NB4 (cell line): ENCODE measurements around the gene GPATCH8.

ENCODE experiments used
- MYC ChIP-seq: IDR thresholded peaks from 2 replicates; pipeline ENCODE4 v1.6.1; 2011; ENCODE audit warnings: low read depth, low read length
- POLR2A ChIP-seq: IDR thresholded peaks from 2 replicates; pipeline ENCODE4 v1.6.1; 2011; ENCODE audit warnings: mild to moderate bottlenecking; ENCODE audit not compliant: insufficient read length; ENCODE audit errors: extremely low read depth
- TF ChIP-seq, protein P1 (sequence below): IDR thresholded peaks from one replicate; pipeline ENCODE4 v1.5.1; 2012; ENCODE audit warnings: low read depth, low read length
- TF ChIP-seq, protein P2 (sequence below): IDR thresholded peaks from 2 replicates; pipeline ENCODE4 v1.6.1; 2011; ENCODE audit warnings: low read depth, low read length

DNA sequence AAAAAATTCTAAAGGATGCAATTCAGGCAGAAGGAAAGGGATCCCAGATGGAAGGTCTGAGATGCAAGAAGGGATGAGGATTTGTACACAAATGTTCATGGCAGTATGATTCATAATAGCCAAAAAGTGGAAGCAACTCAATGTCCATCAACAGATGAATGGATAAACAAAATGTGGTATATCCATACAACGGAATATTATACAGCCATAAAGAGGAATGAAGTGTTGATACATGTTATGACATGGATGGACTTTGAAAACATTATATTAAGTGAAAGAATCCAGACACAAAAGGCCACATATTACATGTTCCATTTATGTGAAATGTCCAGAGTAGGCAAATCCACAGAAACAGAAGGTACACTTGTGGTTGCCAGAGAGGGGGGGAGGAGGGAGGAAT lies 23.9 kb upstream of the GPATCH8 start:
- TF ChIP-seq, protein P1, sequence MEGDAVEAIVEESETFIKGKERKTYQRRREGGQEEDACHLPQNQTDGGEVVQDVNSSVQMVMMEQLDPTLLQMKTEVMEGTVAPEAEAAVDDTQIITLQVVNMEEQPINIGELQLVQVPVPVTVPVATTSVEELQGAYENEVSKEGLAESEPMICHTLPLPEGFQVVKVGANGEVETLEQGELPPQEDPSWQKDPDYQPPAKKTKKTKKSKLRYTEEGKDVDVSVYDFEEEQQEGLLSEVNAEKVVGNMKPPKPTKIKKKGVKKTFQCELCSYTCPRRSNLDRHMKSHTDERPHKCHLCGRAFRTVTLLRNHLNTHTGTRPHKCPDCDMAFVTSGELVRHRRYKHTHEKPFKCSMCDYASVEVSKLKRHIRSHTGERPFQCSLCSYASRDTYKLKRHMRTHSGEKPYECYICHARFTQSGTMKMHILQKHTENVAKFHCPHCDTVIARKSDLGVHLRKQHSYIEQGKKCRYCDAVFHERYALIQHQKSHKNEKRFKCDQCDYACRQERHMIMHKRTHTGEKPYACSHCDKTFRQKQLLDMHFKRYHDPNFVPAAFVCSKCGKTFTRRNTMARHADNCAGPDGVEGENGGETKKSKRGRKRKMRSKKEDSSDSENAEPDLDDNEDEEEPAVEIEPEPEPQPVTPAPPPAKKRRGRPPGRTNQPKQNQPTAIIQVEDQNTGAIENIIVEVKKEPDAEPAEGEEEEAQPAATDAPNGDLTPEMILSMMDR: no peak
- TF ChIP-seq POLR2A (no peak), MYC (no peak)
- TF ChIP-seq, protein P2, sequence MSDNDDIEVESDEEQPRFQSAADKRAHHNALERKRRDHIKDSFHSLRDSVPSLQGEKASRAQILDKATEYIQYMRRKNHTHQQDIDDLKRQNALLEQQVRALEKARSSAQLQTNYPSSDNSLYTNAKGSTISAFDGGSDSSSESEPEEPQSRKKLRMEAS: no peak
